NCI-H82 treated with DMSO at 0.1 percent for 48 hours (cell line): ENCODE results near the gene SPOCK1.
A peak's percentile ranks its signal among the peaks of the same experiment; 100 is the strongest.

ENCODE experiments used
- DNase-seq: peaks from one replicate; lab custom pipeline; 2025; ENCODE audit not compliant: unreplicated experiment; lab: John Stamatoyannopoulos, UW

The SPOCK1 gene

DNA sequence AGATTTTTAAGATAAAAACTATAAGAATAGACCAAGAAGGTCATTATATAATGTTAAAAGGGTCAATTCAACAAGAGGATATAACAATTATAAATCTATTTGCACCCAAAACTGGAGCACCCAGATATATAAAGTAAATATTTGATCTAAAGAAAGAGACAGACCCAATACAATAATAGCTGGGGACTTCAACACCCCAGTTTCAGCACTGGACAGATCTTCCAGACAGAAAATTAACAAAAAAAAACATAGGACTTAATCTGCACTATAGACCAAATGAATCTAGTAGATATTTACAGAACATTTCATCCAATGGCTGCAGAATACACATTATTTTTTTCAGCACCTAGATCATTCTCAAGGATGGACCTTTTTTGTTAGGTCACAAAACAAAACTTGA lies 331.9 kb downstream of the SPOCK1 start:
- DNase-seq = no peak

- DNase-seq = no peak
Observed at GRCh38 chr5:137164961-137165360, 334.2 kb downstream of the SPOCK1 start.

GRCh38 chr5:137164536-137164935 lies 334.6 kb downstream of the SPOCK1 start:
- DNase-seq = no peak

DNA sequence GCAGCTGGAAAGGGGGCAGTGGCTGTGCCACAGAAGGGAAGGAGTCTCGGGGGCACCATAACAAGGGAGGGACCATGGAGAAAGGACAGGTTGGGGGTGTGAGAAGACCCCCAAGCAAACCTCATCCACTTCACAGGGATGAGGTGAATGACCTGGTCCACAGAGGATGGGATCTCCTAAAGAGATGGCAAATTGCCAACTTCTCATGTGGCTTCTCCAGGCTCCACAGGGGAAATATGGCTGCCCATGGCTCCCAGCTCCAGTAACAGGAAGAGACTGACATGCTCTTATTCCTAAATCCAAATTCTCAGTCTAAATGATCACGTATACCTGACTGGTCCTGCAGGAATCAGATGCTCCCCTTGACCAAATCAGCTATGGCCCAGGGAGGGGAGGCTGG lies 340.4 kb downstream of the SPOCK1 start:
- no peak for DNase-seq

DNA sequence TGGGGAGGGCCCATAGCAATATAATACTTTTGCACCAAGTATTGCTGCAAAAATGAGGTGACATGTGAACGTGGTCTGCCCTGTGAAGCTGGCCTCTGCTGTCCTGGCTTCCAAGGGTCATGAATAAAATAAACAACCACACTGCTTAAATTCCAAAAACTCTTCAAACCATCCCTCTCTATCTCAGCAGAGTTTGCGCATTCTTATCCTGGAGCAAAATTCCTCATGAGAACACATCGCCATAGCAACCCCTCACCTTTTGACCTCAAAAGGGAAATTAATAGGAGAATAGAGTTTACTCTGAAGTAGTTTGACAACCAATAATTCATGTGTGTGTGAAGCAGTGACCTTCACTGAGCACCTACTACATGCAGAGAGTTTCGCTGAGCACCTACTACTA lies 342.9 kb downstream of the SPOCK1 start:
- DNase-seq = no peak

DNA sequence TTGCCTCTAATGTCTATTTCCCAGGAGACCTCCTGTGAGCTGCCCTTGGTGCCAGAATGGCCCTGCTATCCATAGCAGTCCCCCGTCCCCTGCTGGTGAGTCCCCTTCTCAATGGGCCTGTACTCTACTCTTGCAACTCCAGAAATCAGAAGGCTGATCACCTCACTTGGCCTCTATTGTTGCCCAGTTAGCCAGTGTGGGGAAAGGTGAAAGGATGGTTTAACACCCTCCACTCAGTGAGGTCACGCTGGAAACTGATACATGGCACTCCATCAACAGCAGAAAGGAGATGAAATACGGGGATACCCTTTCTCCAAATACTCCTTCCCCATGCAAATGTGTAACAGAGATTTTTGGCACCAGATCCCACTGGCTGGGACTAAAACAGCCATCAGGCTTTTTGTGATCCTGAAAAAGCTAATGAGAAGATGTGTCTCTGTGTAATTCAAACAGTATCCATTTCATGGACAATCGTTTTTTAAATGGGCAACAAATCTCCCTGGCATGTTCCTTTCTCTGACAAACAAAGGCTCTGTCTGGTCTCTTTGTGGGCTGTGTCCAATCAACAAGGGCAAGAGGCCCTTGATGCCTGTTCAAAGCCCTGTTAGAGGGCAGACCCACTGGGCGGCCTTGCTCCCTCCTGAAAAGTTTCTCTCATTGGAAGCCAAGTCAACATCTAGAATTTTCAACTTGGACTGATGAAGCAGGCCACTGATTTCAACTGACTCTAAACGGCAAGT lies 343.7 kb downstream of the SPOCK1 start:
- DNase-seq = no peak

DNA sequence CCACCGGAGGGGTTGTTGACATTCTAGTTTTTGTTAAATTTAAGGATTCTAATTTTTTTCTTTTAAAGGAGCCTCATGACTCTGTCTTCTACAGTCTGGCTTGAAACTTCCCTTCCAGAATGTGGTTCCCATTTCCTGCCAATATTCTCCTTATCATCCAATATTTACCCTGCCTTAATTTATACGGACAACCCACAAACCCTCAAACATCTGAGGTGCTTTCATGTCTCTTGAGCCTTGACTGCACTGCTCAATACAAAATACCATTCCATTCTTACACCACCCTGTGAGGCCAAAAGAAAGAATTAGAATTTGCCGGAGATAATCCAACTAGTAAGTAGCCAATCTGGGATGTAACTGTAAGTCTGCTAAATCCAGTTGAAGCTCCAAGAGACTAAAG lies 346.5 kb downstream of the SPOCK1 start:
- peak; percentile 77 for DNase-seq

DNA sequence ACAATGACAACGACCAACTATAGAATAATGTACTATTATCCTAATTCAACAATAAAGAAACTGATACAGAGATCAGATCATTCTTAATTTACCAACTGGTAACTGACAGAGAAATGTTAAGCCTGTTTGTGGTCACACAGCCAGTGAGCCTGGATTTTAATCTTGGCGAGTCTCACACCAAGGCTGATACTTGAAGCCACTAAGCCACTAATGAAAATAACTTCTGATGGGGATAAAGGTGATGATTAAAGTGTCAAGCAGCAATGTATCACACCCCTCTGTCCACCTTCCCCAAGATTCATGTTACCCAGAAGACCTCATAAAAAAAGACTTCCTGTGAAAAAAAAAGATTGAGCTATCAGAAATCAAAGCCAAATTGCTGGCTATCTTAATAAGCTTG lies 350.5 kb downstream of the SPOCK1 start:
- peak; percentile 15 for DNase-seq

DNA sequence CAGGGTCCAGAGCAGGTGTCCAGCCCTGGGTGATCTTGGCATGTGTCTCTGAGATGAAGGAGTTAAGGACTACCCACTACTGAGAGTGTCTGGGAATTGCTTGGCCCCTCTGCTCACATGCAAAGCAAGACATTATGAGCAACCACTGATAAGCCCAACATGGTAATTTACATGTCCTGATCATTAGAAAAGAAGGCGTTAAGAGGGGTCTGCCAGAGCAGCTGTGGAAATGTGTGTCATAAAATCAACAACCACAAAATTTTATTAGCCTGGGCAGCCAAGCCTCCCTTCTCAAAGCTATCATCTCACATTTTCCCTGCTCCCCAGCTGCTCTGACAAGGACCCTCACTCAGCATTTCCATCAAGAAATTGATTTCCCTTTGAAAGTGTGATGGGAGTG lies 351.0 kb downstream of the SPOCK1 start:
- DNase-seq = no peak

DNA sequence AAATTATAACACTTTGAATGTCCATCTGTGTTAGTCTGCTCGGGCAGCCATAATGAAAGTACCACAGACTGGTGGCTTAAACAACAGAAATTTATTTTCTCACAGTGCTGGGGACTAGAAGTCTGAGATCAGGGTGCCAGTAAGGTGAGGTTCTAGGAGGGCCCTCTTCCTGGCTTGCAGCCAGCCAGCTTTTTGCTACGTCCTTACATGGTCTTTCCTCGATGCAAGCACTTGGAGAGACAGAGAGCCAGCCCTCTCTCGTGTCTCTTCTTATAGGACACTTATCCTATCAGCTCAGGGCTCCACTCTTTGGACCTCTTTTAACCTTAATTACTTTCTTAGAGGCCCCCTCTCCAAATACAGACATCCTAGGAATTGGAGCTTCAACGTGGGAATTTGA lies 351.8 kb downstream of the SPOCK1 start:
- DNase-seq = no peak

DNA sequence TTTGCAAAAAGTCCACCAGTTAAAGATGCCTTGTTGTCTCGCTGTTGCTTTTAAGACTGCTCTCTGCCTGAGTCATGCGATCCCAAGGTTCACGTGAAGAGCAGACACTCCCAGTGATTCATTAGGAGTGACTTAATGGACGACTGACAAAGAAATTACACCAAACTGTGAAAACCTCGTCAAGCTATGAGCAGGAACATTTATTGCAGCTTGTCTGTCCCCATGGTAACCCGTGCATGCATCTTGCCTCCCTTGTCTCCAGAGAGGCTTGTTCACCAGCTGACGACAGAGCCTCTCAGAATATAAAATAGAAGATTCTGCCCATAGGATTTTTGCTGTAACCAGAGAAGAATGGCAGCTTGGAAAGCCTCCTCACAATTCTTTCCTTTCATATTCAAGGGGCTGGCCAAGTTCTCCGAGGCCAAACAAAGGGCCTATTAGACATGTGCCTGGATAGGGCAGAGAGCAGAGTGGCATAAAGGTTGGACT lies 352.7 kb downstream of the SPOCK1 start:
- DNase-seq = no peak

GRCh38 chr5:137145721-137146120 lies 353.4 kb downstream of the SPOCK1 start:
- no peak for DNase-seq

DNA sequence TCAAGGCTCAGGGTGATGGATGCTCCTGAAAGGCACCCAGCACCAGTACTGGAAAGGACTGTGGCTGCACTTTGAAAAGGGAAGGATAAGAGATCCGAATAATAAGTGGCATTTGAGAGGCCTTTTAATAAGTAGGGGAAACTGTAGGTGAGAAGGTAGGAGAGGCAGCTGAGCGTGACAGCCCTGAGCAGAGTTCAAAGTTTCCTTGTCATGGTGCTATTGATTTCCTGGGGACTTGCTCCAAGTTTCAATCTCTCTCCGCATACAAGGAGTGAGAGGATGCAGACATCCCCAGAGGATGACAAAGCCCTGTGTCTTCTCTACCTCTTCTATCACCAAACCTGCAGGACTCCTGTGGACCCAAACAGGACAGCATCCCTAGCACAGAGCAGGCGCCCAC lies 354.5 kb downstream of the SPOCK1 start:
- no peak for DNase-seq

GRCh38 chr5:137142764-137143605 lies 356.1 kb downstream of the SPOCK1 start:
- DNase-seq = no peak

- peak; percentile 55 for DNase-seq
Observed at GRCh38 chr5:137142346-137142745, 356.8 kb downstream of the SPOCK1 start.

DNA sequence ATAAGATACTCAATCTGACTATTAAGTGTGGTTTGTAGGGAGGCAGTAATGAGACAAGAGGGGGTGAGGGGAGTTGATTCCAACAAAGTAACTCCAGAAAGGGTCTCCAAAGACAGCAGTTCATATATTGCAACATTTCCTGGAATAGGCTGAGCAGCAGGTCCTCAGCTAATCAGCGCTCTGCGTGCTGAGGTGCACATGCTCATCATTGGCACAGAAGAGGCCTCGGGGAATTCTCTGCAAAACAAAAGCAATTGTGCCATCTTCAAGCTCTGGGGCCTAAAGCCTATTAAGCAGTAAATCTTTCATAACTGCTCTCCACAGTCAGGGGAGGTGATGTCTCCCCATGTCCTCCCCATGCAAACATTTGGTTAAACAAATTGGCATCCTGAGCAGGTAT lies 357.3 kb downstream of the SPOCK1 start:
- no peak for DNase-seq

GRCh38 chr5:137136991-137137632 lies 362.0 kb downstream of the SPOCK1 start:
- peak; percentile 76 for DNase-seq

GRCh38 chr5:137134920-137135532 lies 364.1 kb downstream of the SPOCK1 start:
- DNase-seq = no peak

DNA sequence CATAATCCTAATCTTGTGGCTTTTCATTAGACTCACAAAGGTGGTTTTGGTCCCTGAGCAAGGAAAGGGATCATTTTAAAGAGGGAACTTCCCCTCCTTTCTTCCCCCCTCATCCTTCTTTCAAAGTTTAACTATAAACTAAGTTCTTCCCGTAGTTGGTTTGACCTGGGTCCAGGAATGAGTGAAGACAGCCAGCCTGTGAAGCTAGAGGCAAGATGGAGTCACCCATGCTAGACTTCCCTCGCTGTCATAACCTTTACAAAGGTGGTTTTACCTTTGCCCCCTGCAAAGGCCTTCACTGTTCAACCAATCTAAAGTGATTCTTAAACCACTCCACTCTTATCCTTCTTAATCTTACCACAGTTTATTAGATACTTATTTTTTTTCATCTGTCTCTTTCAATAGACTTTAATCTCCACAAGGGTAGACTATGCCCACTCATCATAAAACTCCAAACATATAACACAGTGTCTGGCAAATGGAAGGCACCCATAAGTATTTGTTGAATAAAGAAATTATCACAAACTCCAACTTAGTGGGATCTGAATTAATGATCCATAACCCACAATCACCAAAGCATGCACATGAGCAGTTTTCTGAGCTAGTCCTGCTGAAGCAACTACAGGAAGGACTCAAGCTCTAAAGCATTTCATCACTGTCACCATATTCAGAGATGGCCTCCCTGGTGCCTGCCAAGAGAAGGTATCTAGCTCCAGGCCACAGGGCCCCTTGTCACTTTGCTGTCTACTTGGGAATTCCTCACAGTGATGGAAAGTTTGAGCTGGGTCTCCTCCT lies 369.0 kb downstream of the SPOCK1 start:
- no peak for DNase-seq

DNA sequence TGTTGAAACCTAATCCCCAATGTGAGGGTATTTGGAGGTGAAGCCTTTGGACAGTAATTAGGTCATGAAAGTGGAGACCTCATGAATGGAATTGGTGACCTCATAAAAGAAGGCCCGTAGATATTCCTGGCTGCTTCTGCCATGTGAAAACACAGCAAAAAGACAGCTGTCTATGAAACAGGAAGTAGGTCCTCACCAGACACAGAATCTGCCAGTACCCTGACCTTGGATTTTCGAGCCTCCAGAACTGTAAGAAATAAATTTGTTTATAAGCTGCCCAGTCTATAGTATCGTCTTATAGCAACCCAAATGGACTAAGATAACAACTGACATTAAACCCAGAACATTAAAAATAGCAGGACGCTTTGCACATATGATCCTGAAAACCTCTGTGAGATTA lies 371.1 kb downstream of the SPOCK1 start:
- DNase-seq = no peak

DNA sequence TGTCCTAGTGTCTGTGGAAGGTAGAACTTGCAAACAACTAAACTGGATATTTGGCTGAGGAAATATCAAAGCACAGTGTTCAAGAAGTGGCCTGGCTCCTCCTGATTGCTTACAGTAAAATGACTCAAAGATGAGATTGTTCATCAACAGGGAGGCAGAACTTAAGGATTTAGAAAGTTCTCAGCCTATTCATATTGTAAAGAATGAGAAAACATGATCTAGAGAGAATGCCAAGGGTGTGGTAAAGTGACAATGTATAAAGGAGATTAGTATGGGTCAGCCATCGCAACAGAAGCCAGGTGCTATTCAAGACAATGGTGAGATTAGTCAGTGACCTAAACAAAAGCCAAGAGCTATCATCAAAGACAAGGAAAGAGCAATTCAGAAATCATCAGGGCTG lies 372.3 kb downstream of the SPOCK1 start:
- no peak for DNase-seq
